SK-N-SH (cell line): ENCODE data around the gene ABLIM1. TPM values are rescaled to one million over a fixed set of nuclear protein-coding genes. Genes with fewer than 3 reads are reported as not detected.

Experiments used
- CTCF ChIA-PET: fragments of 300-600, 350-600 bp; formaldehyde crosslinking; extraction: SDS; loops from one replicate; lab custom pipeline; 2021; lab: Yijun Ruan, JAX
- POLR2A ChIA-PET: fragments of 350-600 bp; sonication (Branson Sonifier 250); formaldehyde crosslinking; extraction: SDS; loops from one replicate; lab custom pipeline; 2020; ENCODE audit warnings: antibody characterized with exemption, inconsistent platforms; lab: Yijun Ruan, JAX
- DNase-seq: peaks from one replicate; pipeline ENCODE4 v3.0.0; 2012
- H2AFZ ChIP-seq: fragments of 200-600 bp; sonication (generic); 2 replicates; pipeline ENCODE4 v1.8.1; 2016; ENCODE audit warnings: antibody characterized with exemption, mild to moderate bottlenecking, low read depth
- H3F3A ChIP-seq: fragments of 200-600 bp; sonication (generic); replicated peaks from 2 replicates; pipeline ENCODE3; 2016; ENCODE audit warnings: antibody characterized with exemption, mild to moderate bottlenecking; ENCODE audit not compliant: insufficient read depth
- H3K27ac ChIP-seq, 2 experiments: fragments of 200-500 bp in 1 of 2; fragments of 200-600 bp in 1 of 2; sonication (Bioruptor generic) in 1 of 2; sonication (generic), shearing (Covaris generic) in 1 of 2; 2 replicates each; pipeline versions ENCODE4 v1.5.1 to v1.6.1; 2014 to 2016; ENCODE audit warnings: low read depth in 2 of 2, inconsistent platforms in 1 of 2, low read length in 1 of 2, mild to moderate bottlenecking in 1 of 2, mixed read lengths in 1 of 2
- H3K27me3 ChIP-seq: fragments of 200-600 bp; sonication (generic), shearing (Covaris generic); 2 replicates; pipeline ENCODE4 v1.6.1; 2016; ENCODE audit warnings: mixed run types; ENCODE audit not compliant: insufficient read depth
- H3K36me3 ChIP-seq, 2 experiments: fragments of 200-500 bp in 1 of 2; fragments of 200-600 bp in 1 of 2; sonication (Bioruptor generic) in 1 of 2; sonication (generic) in 1 of 2; replicated peaks in 1 of 2; 2 replicates each; pipeline versions ENCODE3 to v1.5.1; 2014 to 2016; ENCODE audit warnings: low read length in 1 of 2, mild to moderate bottlenecking in 1 of 2; ENCODE audit not compliant: insufficient read depth in 2 of 2, control insufficient read depth in 1 of 2
- H3K4me1 ChIP-seq, 2 experiments: fragments of 200-500 bp in 1 of 2; fragments of 200-600 bp in 1 of 2; sonication (Bioruptor generic) in 1 of 2; sonication (generic), shearing (Covaris generic) in 1 of 2; 2 replicates each; pipeline versions ENCODE4 v1.5.1 to v1.6.1; 2014 to 2016; ENCODE audit warnings: low read depth in 1 of 2, low read length in 1 of 2, mixed run types in 1 of 2; ENCODE audit not compliant: insufficient read depth in 2 of 2, control insufficient read depth in 1 of 2
- H3K4me2 ChIP-seq: fragments of 200-600 bp; sonication (generic), shearing (Covaris generic); 2 replicates; pipeline ENCODE4 v1.6.1; 2017; ENCODE audit warnings: mixed run types
- H3K4me3 ChIP-seq, 2 experiments: fragments of 200-500 bp in 1 of 2; fragments of 200-600 bp in 1 of 2; sonication (Bioruptor generic) in 1 of 2; sonication (generic), shearing (Covaris generic) in 1 of 2; 2 replicates each; pipeline versions ENCODE4 v1.5.1 to v1.8.1; 2014 to 2016; ENCODE audit warnings: low read depth in 2 of 2, inconsistent platforms in 1 of 2, low read length in 1 of 2, mild to moderate bottlenecking in 1 of 2, mixed read lengths in 1 of 2, moderate library complexity in 1 of 2
- H3K79me2 ChIP-seq: fragments of 200-600 bp; sonication (generic); 2 replicates; pipeline ENCODE4 v1.8.1; 2017; ENCODE audit warnings: mild to moderate bottlenecking; ENCODE audit not compliant: insufficient read depth
- H3K9ac ChIP-seq: fragments of 200-600 bp; sonication (generic); 2 replicates; pipeline ENCODE4 v1.6.1; 2017; ENCODE audit warnings: mixed run types
- H3K9me2 ChIP-seq: fragments of 200-600 bp; sonication (generic); 2 replicates; pipeline ENCODE4 v1.6.1; 2017; ENCODE audit warnings: mixed run types
- H3K9me3 ChIP-seq: fragments of 200-600 bp; sonication (generic); 2 replicates; pipeline ENCODE4 v1.6.1; 2017; ENCODE audit warnings: mixed run types, mild to moderate bottlenecking, moderate library complexity
- H4K20me1 ChIP-seq: fragments of 200-600 bp; sonication (generic); 2 replicates; pipeline ENCODE4 v1.6.1; 2017; ENCODE audit warnings: mild to moderate bottlenecking, mixed run types; ENCODE audit not compliant: insufficient read depth
- CHD2 ChIP-seq: fragments of 150-350 bp; IDR thresholded peaks from 2 replicates; pipeline ENCODE4 v1.6.1; 2018; ENCODE audit warnings: low read length; ENCODE audit not compliant: partially characterized antibody
- EZH2phosphoT487 ChIP-seq: fragments of 200-600 bp; sonication (generic); IDR thresholded peaks from 2 replicates; pipeline ENCODE4 v1.6.1; 2017; ENCODE audit warnings: low read depth, mixed run types, mild to moderate bottlenecking, antibody characterized with exemption, moderate library complexity, borderline replicate concordance
- FOSL2 ChIP-seq: IDR thresholded peaks from 2 replicates; pipeline ENCODE4 v1.4.0; 2012; ENCODE audit warnings: low read depth, mild to moderate bottlenecking, moderate library complexity, borderline replicate concordance
- NFIC ChIP-seq: IDR thresholded peaks from 2 replicates; pipeline ENCODE4 v1.4.0; 2012; ENCODE audit warnings: borderline replicate concordance
- NRF1 ChIP-seq: IDR thresholded peaks from 2 replicates; pipeline ENCODE4 v1.6.1; 2012; ENCODE audit warnings: low read depth, mild to moderate bottlenecking, low read length
- RAD21 ChIP-seq: IDR thresholded peaks from 2 replicates; pipeline ENCODE4 v1.6.1; 2012; ENCODE audit warnings: mild to moderate bottlenecking, low read length
- SMC3 ChIP-seq: IDR thresholded peaks from 2 replicates; pipeline ENCODE4 v1.6.1; 2012; ENCODE audit warnings: low read depth, low read length, improper control_type of control experiment
- TEAD4 ChIP-seq: IDR thresholded peaks from 2 replicates; pipeline ENCODE4 v1.4.0; 2012; ENCODE audit warnings: mild to moderate bottlenecking, borderline replicate concordance; ENCODE audit not compliant: insufficient read depth
- WGBS: methylation state at CpG from one replicate; pipeline ENCODE4 v1.1.6; 2017; ENCODE audit warnings: low lambda C conversion rate; 5-methylcytosine and 5-hydroxymethylcytosine counted together
- polyA plus RNA-seq, 3 experiments: library from polyadenylated mRNA; depleted of rRNA; stranded (reverse); fragments of >200 nt; gene quantifications; 2 replicates each; pipeline ENCODE4 v1.2.3, GENCODE V29; 2012
- TF ChIP-seq, protein P1 (sequence below): IDR thresholded peaks from 2 replicates; pipeline ENCODE4 v1.4.0; 2012; ENCODE audit warnings: low read depth, borderline replicate concordance
- TF ChIP-seq, protein P2 (sequence below): fragments of 150-350 bp; IDR thresholded peaks from 2 replicates; pipeline ENCODE4 v1.6.1; 2016; ENCODE audit warnings: mild to moderate bottlenecking, low read depth, low read length
- TF ChIP-seq, protein P3 (sequence below): IDR thresholded peaks from 2 replicates; pipeline ENCODE4 v1.6.1; 2012; ENCODE audit warnings: mild to moderate bottlenecking, low read depth, low read length, moderate library complexity
- TF ChIP-seq, protein P4 (sequence below): IDR thresholded peaks from 2 replicates; pipeline ENCODE4; 2012
- TF ChIP-seq, protein P5 (sequence below): IDR thresholded peaks from 2 replicates; pipeline ENCODE4 v1.4.0; 2012; ENCODE audit warnings: low read depth, borderline replicate concordance
- TF ChIP-seq, protein P6 (sequence below): IDR thresholded peaks from 2 replicates; pipeline ENCODE4 v1.4.0; 2012; ENCODE audit warnings: low read depth

ABLIM1 gene
- polyA plus RNA-seq, 1 of the 3 experiments (the other 2 are of a cell fraction), result 16.1 TPM

DNA sequence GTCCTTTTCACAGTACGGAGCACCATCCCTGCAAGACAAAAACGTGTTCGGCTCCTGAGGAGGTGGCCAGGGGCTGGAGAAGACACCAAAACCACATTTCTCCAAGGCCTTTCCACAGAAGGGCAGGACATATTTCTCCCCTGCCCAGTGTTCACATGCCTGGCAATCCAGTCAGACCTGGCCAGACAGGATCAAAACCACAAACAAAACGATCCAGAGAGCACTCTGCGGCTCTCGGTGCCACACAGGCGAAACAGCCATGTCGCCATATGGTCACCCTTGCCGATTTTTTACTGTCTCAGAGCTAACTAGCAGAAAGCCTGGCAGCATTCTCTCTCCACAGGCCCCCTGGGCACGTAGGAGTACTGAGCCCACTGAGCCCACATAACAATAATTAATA, 113.0 kb downstream of the ABLIM1 start:
- Histone ChIP-seq H3K27me3 (no peaks in the 10 kb centered on the region), H3K9me2 (no peaks in the 10 kb centered on the region), H3F3A (no peaks in the 10 kb centered on the region), H3K4me2 (no peak overlapping the region), H3K27ac (no peak overlapping the region), H2AFZ (no peak overlapping the region), H3K4me3 (no peak overlapping the region), H3K36me3 (no peaks in the 10 kb centered on the region), H4K20me1 (no peaks in the 10 kb centered on the region), H3K9ac (no peak overlapping the region), H3K79me2 (no peaks in the 10 kb centered on the region), H3K9me3 (no peaks in the 10 kb centered on the region), H3K4me1 (no peaks in the 10 kb centered on the region; a peak in 1 of 4 replicates)
- POLR2A ChIA-PET, result no interaction called here
- no peak for DNase-seq
- TF ChIP-seq RAD21, result no peak
- no peak for TF ChIP-seq EZH2phosphoT487
- TF ChIP-seq, protein P1, sequence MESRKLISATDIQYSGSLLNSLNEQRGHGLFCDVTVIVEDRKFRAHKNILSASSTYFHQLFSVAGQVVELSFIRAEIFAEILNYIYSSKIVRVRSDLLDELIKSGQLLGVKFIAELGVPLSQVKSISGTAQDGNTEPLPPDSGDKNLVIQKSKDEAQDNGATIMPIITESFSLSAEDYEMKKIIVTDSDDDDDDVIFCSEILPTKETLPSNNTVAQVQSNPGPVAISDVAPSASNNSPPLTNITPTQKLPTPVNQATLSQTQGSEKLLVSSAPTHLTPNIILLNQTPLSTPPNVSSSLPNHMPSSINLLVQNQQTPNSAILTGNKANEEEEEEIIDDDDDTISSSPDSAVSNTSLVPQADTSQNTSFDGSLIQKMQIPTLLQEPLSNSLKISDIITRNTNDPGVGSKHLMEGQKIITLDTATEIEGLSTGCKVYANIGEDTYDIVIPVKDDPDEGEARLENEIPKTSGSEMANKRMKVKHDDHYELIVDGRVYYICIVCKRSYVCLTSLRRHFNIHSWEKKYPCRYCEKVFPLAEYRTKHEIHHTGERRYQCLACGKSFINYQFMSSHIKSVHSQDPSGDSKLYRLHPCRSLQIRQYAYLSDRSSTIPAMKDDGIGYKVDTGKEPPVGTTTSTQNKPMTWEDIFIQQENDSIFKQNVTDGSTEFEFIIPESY, result no peak
- CTCF ChIA-PET, result interaction anchor here (1.0 to 6.2 kb wide), 6 partner anchors 20 to 332 kb away, joined by 3 to 34 read pairs (median 4); no protein-coding TSS in a partner anchor
- 86% methylated on average over 10 of the region's 10 CpGs for WGBS

DNA sequence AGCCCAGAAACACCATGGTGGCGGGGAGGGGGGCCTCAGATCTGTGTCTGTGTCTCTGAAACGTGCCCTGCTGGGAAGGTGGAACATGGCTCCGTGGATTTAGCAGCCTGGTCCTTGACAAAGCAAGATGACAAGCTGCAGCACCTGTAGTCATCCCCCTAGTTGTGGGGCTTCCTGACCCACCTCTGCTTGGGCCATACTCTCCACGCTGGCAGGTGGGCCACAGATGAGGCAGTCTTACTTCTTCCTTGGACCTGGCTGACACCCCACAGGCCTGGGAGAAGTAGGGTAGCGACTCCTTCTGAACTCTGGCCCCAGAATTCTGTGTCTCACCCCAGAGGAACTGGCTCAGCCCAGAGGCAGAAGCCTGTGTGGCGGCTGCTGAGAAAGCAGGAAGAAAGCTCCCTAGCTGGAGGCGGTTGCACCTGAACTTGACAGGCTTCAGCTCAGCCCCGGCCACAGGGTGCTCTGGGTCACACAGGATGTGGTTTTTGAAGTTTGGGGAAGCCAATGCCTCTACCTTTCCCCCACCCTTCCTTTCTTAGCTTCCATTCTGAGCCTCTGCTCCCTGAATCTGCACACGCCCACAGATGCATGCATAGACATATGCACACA, 113.9 kb downstream of the ABLIM1 start:
- Histone ChIP-seq H3K9me2 (no peaks in the 10 kb centered on the region), H3K36me3 (no peaks in the 10 kb centered on the region), H3K4me2 (no peak overlapping the region)
- POLR2A ChIA-PET, result no interaction called here
- WGBS, result 71% methylated on average over 5 of the region's 9 CpGs
- TF ChIP-seq CHD2, result no peak
- TF ChIP-seq, protein P2, sequence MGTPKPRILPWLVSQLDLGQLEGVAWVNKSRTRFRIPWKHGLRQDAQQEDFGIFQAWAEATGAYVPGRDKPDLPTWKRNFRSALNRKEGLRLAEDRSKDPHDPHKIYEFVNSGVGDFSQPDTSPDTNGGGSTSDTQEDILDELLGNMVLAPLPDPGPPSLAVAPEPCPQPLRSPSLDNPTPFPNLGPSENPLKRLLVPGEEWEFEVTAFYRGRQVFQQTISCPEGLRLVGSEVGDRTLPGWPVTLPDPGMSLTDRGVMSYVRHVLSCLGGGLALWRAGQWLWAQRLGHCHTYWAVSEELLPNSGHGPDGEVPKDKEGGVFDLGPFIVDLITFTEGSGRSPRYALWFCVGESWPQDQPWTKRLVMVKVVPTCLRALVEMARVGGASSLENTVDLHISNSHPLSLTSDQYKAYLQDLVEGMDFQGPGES, result no peak
- TF ChIP-seq FOSL2, result no peak
- no peak for TF ChIP-seq NFIC
- no peak for TF ChIP-seq TEAD4
- TF ChIP-seq, protein P1, result no peak
- TF ChIP-seq NRF1, result no peak
- TF ChIP-seq, protein P3, sequence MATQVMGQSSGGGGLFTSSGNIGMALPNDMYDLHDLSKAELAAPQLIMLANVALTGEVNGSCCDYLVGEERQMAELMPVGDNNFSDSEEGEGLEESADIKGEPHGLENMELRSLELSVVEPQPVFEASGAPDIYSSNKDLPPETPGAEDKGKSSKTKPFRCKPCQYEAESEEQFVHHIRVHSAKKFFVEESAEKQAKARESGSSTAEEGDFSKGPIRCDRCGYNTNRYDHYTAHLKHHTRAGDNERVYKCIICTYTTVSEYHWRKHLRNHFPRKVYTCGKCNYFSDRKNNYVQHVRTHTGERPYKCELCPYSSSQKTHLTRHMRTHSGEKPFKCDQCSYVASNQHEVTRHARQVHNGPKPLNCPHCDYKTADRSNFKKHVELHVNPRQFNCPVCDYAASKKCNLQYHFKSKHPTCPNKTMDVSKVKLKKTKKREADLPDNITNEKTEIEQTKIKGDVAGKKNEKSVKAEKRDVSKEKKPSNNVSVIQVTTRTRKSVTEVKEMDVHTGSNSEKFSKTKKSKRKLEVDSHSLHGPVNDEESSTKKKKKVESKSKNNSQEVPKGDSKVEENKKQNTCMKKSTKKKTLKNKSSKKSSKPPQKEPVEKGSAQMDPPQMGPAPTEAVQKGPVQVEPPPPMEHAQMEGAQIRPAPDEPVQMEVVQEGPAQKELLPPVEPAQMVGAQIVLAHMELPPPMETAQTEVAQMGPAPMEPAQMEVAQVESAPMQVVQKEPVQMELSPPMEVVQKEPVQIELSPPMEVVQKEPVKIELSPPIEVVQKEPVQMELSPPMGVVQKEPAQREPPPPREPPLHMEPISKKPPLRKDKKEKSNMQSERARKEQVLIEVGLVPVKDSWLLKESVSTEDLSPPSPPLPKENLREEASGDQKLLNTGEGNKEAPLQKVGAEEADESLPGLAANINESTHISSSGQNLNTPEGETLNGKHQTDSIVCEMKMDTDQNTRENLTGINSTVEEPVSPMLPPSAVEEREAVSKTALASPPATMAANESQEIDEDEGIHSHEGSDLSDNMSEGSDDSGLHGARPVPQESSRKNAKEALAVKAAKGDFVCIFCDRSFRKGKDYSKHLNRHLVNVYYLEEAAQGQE, result no peak
- TF ChIP-seq SMC3, result no peak
- TF ChIP-seq, protein P4, sequence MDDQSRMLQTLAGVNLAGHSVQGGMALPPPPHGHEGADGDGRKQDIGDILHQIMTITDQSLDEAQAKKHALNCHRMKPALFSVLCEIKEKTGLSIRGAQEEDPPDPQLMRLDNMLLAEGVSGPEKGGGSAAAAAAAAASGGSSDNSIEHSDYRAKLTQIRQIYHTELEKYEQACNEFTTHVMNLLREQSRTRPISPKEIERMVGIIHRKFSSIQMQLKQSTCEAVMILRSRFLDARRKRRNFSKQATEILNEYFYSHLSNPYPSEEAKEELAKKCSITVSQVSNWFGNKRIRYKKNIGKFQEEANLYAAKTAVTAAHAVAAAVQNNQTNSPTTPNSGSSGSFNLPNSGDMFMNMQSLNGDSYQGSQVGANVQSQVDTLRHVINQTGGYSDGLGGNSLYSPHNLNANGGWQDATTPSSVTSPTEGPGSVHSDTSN, result no peak
- TF ChIP-seq, protein P5, sequence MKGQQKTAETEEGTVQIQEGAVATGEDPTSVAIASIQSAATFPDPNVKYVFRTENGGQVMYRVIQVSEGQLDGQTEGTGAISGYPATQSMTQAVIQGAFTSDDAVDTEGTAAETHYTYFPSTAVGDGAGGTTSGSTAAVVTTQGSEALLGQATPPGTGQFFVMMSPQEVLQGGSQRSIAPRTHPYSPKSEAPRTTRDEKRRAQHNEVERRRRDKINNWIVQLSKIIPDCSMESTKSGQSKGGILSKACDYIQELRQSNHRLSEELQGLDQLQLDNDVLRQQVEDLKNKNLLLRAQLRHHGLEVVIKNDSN, result no peak
- TF ChIP-seq, protein P6, sequence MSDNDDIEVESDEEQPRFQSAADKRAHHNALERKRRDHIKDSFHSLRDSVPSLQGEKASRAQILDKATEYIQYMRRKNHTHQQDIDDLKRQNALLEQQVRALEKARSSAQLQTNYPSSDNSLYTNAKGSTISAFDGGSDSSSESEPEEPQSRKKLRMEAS, result no peak
- TF ChIP-seq, all 33 proteins: peak for 0
- no peak overlapping the region for H3K9ac ChIP-seq
- H3K27ac ChIP-seq, result no peak overlapping the region
- no peaks in the 10 kb centered on the region for H4K20me1 ChIP-seq
- no peak overlapping the region for H3K4me3 ChIP-seq
- no peak overlapping the region for H2AFZ ChIP-seq
- no peaks in the 10 kb centered on the region for H3F3A ChIP-seq
- CTCF ChIA-PET, result interaction anchor here (1.0 to 6.2 kb wide), 7 partner anchors 19 to 333 kb away, joined by 3 to 34 read pairs (median 3); no protein-coding TSS in a partner anchor
- no peak for DNase-seq
- no peaks in the 10 kb centered on the region for H3K27me3 ChIP-seq
- no peaks in the 10 kb centered on the region; a peak in 1 of 4 replicates for H3K4me1 ChIP-seq
- H3K79me2 ChIP-seq, result no peaks in the 10 kb centered on the region
- no peaks in the 10 kb centered on the region for H3K9me3 ChIP-seq
